Liver (tissue), 3 donors: ENCODE results near the gene SMPD3.

Experiments
- ATF3 ChIP-seq: IDR thresholded peaks from 2 replicates; pipeline ENCODE4 v1.6.1; 2016; ENCODE audit warnings: antibody characterized with exemption
- CTCF ChIP-seq: fragments of 150-350 bp; IDR thresholded peaks from 2 replicates; pipeline ENCODE4 v1.5.1; 2017; ENCODE audit warnings: improper control_type of control experiment, low read depth, low read length; ENCODE audit not compliant: missing input control
- FOXA1 ChIP-seq: IDR thresholded peaks from 2 replicates; pipeline ENCODE4 v1.6.1; 2016; ENCODE audit warnings: antibody characterized with exemption
- GABPA ChIP-seq, 2 donors: IDR thresholded peaks in 1 of 2; conservative IDR thresholded peaks in 1 of 2; 2 replicates each; pipeline ENCODE4 v1.6.1; 2016; ENCODE audit warnings: antibody characterized with exemption in 2 of 2, mild to moderate bottlenecking in 1 of 2, moderate library complexity in 1 of 2
- HNF4G ChIP-seq: IDR thresholded peaks from 2 replicates; pipeline ENCODE4 v1.6.1; 2016; ENCODE audit warnings: antibody characterized with exemption
- REST ChIP-seq: IDR thresholded peaks from 2 replicates; pipeline ENCODE4 v1.6.1; 2016; ENCODE audit warnings: antibody characterized with exemption, mild to moderate bottlenecking
- TAF1 ChIP-seq: conservative IDR thresholded peaks from 2 replicates; pipeline ENCODE4 v1.6.1; 2016; ENCODE audit warnings: antibody characterized with exemption, mild to moderate bottlenecking
- ZBTB33 ChIP-seq: IDR thresholded peaks from 2 replicates; pipeline ENCODE4 v1.6.1; 2016; ENCODE audit warnings: antibody characterized with exemption
- donor health status: healthy.
- donor health status: healthy.

GRCh38 chr16:68384288-68385161 is 63.8 kb downstream of the SMPD3 start:
- TF ChIP-seq CTCF (no peak), FOXA1 (no peak), ATF3 (no peak), GABPA (IDR thresholded peaks at IDR 0.05 in 1 of 2, conservative IDR thresholded peaks at IDR 0.05 in 1 of 2) (no peak), TAF1 (no peak), REST (no peak), HNF4G (no peak), ZBTB33 (no peak)
